DOHH2 (cell line): Measurements from ENCODE around the gene POU2F3.

Experiments
- H3F3A ChIP-seq: fragments of 200-600 bp; sonication (generic), shearing (Covaris generic); 2 replicates; pipeline ENCODE4 v1.6.0; 2016; ENCODE audit warnings: antibody characterized with exemption, mild to moderate bottlenecking; ENCODE audit not compliant: control insufficient read depth, insufficient read depth
- H3K27ac ChIP-seq: fragments of 200-600 bp; sonication (generic); 2 replicates; pipeline ENCODE4 v1.5.1; 2014; ENCODE audit warnings: low read depth, mild to moderate bottlenecking, low read length, moderate library complexity
- H3K27me3 ChIP-seq: fragments of 200-600 bp; sonication (generic); 2 replicates; pipeline ENCODE4 v1.6.1; 2014; ENCODE audit warnings: mild to moderate bottlenecking, low read length, mixed read lengths; ENCODE audit not compliant: control insufficient read depth
- H3K36me3 ChIP-seq: fragments of 200-600 bp; sonication (generic); 2 replicates; pipeline ENCODE4 v1.6.1; 2014; ENCODE audit warnings: mild to moderate bottlenecking, low read length, moderate library complexity, mixed read lengths; ENCODE audit not compliant: control insufficient read depth
- H3K4me1 ChIP-seq: fragments of 200-600 bp; sonication (generic); 2 replicates; pipeline ENCODE4 v1.6.1; 2014; ENCODE audit warnings: mild to moderate bottlenecking, low read length, mixed read lengths; ENCODE audit not compliant: control insufficient read depth
- H3K4me2 ChIP-seq: fragments of 200-600 bp; sonication (generic); 2 replicates; pipeline ENCODE4 v1.6.0; 2014; ENCODE audit warnings: mild to moderate bottlenecking, low read length, moderate library complexity
- H3K4me3 ChIP-seq: fragments of 200-600 bp; sonication (generic); 2 replicates; pipeline ENCODE4 v1.5.1; 2014; ENCODE audit warnings: mild to moderate bottlenecking, low read length, mixed read lengths
- H3K79me2 ChIP-seq: fragments of 200-600 bp; sonication (generic); 2 replicates; pipeline ENCODE4 v1.6.1; 2014; ENCODE audit warnings: mild to moderate bottlenecking, low read length, mixed read lengths; ENCODE audit not compliant: control insufficient read depth
- H3K9me2 ChIP-seq: fragments of 200-600 bp; sonication (generic); replicated peaks from 2 replicates; pipeline ENCODE4 v1.6.1; 2014; ENCODE audit warnings: mild to moderate bottlenecking, low read length, mixed read lengths; ENCODE audit not compliant: control insufficient read depth
- H3K9me3 ChIP-seq: fragments of 200-600 bp; sonication (generic); 2 replicates; pipeline ENCODE4 v1.6.1; 2014; ENCODE audit warnings: antibody characterized with exemption, low read length, mixed read lengths; ENCODE audit not compliant: control insufficient read depth, insufficient read depth
- H4K20me1 ChIP-seq: fragments of 200-600 bp; sonication (generic); 2 replicates; pipeline ENCODE4 v1.6.0; 2014; ENCODE audit warnings: low read depth, mild to moderate bottlenecking, antibody characterized with exemption, low read length, moderate library complexity; ENCODE audit not compliant: control insufficient read depth, insufficient read depth
- CTCF ChIP-seq: fragments of 200-600 bp; sonication (generic); IDR thresholded peaks from one replicate; pipeline ENCODE4 v1.5.1; 2014; ENCODE audit warnings: antibody characterized with exemption, mild to moderate bottlenecking, low read depth, low read length; ENCODE audit not compliant: poor library complexity, severe bottlenecking
- EZH2phosphoT487 ChIP-seq: fragments of 200-600 bp; sonication (generic); IDR thresholded peaks from 2 replicates; pipeline ENCODE4 v1.6.1; 2017; ENCODE audit warnings: borderline replicate concordance, mild to moderate bottlenecking, antibody characterized with exemption, low read length, moderate library complexity, mixed read lengths

POU2F3 gene

GRCh38 chr11:120316880-120317688 is 77.1 kb downstream of the POU2F3 start:
- Histone ChIP-seq H3K27ac (no peak overlapping the region), H3K4me2 (no peak overlapping the region), H3K4me3 (no peak overlapping the region), H3K9me3 (no peaks in the 10 kb centered on the region), H3K4me1 (no peaks in the 10 kb centered on the region), H3K79me2 (no peaks in the 10 kb centered on the region), H3F3A (no peaks in the 10 kb centered on the region), H4K20me1 (no peaks in the 10 kb centered on the region), H3K9me2 (no peaks in the 10 kb centered on the region), H3K27me3 (peaks cover 9% of the 10 kb centered on the region), H3K36me3 (no peaks in the 10 kb centered on the region)
- no peak for TF ChIP-seq CTCF
- TF ChIP-seq EZH2phosphoT487 = no peak

GRCh38 chr11:120317689-120318480 is 77.9 kb downstream of the POU2F3 start:
- Histone ChIP-seq H3K79me2 (no peaks in the 10 kb centered on the region), H3K27ac (no peak overlapping the region), H3K4me3 (no peak overlapping the region), H3K27me3 (peaks cover 9% of the 10 kb centered on the region), H4K20me1 (no peaks in the 10 kb centered on the region), H3K9me3 (no peaks in the 10 kb centered on the region), H3K4me1 (no peaks in the 10 kb centered on the region), H3F3A (no peaks in the 10 kb centered on the region), H3K9me2 (no peaks in the 10 kb centered on the region), H3K4me2 (no peak overlapping the region), H3K36me3 (no peaks in the 10 kb centered on the region)
- TF ChIP-seq CTCF (no peak), EZH2phosphoT487 (no peak)

GRCh38 chr11:120318906-120319305 is 79.0 kb downstream of the POU2F3 start:
- Histone ChIP-seq H3K27ac (no peak overlapping the region), H3K4me3 (no peak overlapping the region), H3K4me1 (no peaks in the 10 kb centered on the region), H3F3A (no peaks in the 10 kb centered on the region), H4K20me1 (no peaks in the 10 kb centered on the region), H3K79me2 (no peaks in the 10 kb centered on the region), H3K36me3 (no peaks in the 10 kb centered on the region), H3K9me2 (no peaks in the 10 kb centered on the region), H3K9me3 (no peaks in the 10 kb centered on the region), H3K27me3 (peaks cover 18% of the 10 kb centered on the region), H3K4me2 (no peak overlapping the region)
- no peak for TF ChIP-seq CTCF
